ENCODE data around the gene C1QTNF4.
A peak's percentile ranks its signal among the peaks of the same experiment; 100 is the strongest.
"Not testable (repeated sequence)": the region's sequence is repeated elsewhere in the genome, so short reads cannot be mapped to it uniquely, and the experiment has no call there.

C1QTNF4 gene

DNA sequence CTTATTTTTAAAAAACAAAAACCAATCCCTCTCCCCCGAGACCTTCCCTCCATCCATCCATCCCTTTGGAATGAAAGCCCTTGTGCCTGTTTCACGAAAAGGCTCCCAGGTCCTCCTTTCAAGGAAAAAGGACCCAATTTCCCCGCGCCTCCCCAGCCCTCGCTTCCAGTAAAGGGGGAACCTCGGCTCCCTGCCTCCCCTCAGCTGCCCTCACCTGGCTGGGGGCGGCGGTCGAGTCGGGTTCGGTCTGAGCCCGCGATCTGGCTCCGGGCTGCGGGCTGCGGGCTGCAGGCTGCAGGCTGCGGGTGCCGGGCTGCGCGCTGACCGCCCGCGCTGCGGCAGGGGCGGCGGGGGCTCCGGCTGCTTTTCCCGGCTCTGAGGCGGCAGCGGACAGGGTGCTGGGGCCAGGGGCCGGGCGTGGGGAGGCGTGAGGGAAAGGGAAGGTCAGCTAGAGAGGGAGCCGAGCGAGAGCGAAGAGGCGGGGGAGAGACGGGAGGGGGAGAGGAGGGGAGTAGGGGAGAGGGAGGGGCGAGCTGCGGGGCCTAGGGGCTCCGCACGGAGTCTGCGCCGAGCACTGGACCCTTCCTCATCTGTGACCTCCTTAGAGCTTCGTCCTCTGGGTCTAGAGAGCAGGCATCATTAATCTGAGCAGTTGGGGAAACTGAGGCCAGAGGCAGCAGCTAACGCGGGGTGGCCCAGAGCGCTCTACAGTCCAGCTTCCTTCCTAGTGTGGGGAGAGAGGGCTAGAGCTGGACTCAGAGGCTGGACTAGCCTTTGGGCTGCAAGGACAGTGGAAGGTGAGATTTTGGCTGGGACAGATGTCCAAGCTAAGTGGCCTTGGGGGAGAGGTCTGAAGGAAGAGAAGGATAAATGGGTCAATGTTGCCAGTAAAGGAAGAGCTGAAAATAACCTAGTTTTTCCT lies at the start of gene C1QTNF4:
Gene C1QTNF4, minus strand, starts transcription at position 478 of the 922 bp plus-strand sequence. CDS start 3,601 bp downstream, outside the sequence.
- no peak for DNase-seq
- no peak for ATAC-seq

GRCh38 chr11:47642099-47642855 lies 48.1 kb upstream of the C1QTNF4 start, which contains the start of gene MTCH2:
MTCH2 (minus strand) TSS chr11:47642559; CDS start chr11:47642465, 94 bp downstream.
- DNase-seq = peak; percentile 97
- ATAC-seq = peak; percentile 96

DNA sequence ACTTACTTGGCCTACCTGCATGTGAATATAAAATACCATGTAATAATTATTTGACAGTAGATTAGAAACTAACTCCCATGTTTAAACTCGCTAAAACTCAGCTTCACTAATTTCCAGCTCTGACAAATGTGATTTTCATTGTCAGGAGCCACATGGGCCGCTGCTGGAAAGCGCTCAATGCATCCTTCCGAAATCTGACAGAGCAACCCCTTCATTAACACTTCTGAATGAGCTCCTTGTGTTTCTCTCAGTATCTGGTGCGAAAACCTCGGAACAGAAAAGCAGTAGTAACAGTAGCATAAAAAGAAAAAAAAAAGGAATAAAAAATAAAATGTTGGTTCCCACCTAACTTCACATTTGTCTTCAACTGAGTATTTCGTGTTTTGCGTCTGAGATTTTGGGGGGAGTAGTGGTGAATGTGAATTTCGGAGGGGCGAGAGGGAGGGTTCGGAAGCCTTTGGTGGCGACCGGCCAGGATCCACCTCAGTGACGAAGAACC lies 47.4 kb upstream of the C1QTNF4 start:
- no peak for ATAC-seq
- no peak for DNase-seq

DNA sequence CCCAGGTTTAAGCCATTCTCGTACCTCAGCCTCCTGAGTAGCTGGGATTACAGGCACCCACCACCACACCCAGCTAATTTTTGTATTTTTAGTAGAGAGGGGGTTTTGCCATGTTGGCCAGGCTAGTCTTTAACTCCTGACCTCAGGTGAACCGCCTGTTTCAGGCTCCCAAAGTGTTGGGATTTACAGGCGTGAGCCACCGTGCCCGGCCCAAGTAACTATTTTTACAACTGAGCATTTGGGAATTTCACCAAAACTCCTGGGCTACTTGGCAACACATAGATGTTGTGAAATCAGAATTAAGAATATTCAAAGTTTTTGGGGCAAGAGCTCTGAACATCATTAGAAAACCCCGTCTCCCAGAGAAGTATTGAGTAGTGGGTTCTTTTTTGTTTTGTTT lies 46.3 kb upstream of the C1QTNF4 start:
- not testable (repeated sequence) for DNase-seq, ATAC-seq

GRCh38 chr11:47636331-47636730 lies 42.1 kb upstream of the C1QTNF4 start:
- not testable (repeated sequence) for DNase-seq, ATAC-seq

DNA sequence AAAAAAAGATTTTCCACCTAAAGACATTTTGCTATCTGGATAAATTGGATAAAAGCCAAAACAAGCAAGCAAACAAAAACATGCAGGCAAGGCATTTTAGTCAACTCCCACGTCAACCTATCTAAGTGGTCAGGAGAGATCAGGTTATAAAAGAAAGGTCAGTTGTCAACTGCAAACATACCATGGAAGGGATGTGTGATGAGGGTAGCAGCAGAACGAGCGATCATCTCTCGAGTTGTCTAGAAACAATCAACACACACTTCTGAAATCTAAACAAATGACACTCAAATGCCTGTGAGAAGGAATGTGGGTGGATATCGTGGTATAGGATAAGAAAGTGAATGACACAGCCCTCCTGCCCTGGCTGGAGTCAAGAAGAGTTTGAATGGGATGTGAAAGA lies 37.3 kb upstream of the C1QTNF4 start:
- DNase-seq = no peak
- ATAC-seq = no peak

DNA sequence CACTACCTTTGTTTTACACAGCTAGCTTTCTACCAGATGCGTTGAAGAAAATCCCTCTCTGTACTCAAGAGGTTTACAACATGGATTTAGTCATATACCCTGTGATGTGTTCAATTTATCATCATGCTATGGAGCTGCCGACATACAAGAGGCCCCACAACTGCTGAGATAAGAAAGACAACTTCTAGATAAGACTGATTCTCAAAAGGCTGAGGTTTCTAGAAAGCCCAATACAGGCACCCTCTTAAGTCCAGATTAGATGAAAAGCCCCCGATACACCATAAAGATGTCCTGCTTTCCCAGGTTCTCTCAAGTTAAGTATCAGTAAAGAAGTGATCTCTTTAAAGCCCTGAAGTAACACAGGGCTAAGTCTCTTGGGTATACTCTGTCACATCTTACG lies 33.8 kb upstream of the C1QTNF4 start:
- DNase-seq (no peak), ATAC-seq (no peak)

GRCh38 chr11:47626234-47626633 lies 32.0 kb upstream of the C1QTNF4 start:
- DNase-seq (no peak), ATAC-seq (no peak)

GRCh38 chr11:47620836-47621378 lies 26.7 kb upstream of the C1QTNF4 start:
- DNase-seq (no peak), ATAC-seq (no peak)

DNA sequence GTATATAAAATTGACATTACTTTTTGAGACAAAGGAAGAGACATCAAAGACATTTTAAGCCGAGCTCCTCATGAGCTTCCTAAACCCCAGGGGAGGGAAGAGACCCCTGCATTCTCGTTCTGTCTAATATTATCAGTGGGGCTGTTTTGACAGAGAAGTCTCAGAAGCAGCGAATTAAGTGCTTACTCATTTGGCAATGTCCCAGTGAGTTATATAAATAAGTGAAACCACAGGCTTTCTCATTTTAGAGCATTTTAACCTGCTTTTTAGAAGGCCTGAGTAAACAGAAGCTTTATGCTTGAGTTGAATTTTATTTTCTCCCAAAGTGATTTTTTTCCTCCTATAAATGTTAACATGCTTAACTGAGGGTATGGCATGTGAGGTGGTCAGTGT lies 23.2 kb upstream of the C1QTNF4 start:
- DNase-seq (no peak), ATAC-seq (no peak)

GRCh38 chr11:47616726-47617416 lies 22.7 kb upstream of the C1QTNF4 start:
- DNase-seq (no peak), ATAC-seq (no peak)

- ATAC-seq = no peak
- DNase-seq = no peak
Measured at GRCh38 chr11:47615249-47615648, 21.0 kb upstream of the C1QTNF4 start.

DNA sequence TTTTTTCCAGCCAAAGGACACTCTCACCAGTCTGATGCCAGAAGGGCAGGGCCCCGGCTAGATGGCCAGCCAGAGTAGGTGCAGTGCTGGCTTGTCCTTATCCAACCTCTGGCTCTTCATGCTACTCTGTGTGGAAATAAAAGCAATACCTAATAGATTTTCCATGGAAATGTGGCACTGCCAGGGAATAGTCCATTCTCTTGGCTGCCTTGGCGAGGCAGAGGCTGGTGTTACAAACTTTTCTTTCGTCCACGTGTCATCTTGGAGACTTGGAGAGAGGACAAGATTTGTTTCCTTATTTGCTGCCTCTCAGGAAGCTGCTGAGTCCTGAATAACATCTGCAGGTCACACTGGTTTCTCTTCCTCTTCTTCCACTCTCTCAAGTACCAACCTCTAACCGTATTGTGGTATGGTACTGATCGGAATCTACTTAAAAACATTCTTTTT lies 17.2 kb upstream of the C1QTNF4 start:
- DNase-seq = no peak

GRCh38 chr11:47609675-47610074 lies 15.5 kb upstream of the C1QTNF4 start:
- ATAC-seq (no peak), DNase-seq (no peak)

More for the DNA sequence above, 17.2 kb upstream of the C1QTNF4 start:
- ATAC-seq = no peak

GRCh38 chr11:47607380-47607779 lies 13.2 kb upstream of the C1QTNF4 start:
- no peak for DNase-seq
- ATAC-seq = no peak

- ATAC-seq (no peak), DNase-seq (no peak)
Measured at GRCh38 chr11:47606731-47607130, 12.5 kb upstream of the C1QTNF4 start.

DNA sequence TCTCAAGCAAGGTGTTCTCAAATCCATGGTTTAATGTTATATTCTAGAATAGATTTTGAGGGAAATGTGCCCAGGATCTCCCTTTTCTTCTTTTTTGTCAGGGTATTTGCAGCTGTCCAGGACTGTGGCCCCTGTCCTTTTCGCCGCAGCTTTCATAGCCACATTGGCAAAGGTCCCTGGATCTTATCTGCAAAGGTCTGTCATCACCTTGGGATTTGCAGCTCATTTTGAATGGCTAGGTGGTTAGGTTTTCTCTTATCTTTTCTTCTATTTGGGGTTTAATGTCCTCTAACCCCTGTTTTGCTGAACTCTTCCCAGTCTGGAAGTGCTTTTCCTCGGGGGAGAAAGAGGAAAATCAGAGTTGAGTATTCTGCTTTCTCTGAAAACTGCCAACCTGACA lies 11.7 kb upstream of the C1QTNF4 start:
- no peak for DNase-seq
- no peak for ATAC-seq

DNA sequence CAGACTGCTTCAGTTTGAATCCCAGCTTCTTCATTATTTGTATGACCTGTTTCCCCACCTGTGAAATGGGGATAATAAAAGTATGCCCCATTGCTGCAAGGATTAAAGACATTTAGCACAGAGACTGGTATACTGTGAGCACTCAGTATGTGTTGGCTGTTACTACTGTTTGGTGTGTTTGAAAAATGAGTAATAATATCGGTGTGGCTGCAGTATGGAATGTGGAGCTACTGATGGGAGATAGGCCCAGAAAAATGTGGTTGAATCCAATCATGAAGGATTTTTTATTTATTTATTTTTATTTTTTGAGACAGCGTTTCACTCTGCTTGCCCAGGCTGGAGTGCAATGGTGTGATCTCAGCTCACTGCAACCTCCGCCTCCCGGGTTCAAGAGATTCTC lies 9.1 kb upstream of the C1QTNF4 start:
- ATAC-seq (no peak), DNase-seq (no peak)

DNA sequence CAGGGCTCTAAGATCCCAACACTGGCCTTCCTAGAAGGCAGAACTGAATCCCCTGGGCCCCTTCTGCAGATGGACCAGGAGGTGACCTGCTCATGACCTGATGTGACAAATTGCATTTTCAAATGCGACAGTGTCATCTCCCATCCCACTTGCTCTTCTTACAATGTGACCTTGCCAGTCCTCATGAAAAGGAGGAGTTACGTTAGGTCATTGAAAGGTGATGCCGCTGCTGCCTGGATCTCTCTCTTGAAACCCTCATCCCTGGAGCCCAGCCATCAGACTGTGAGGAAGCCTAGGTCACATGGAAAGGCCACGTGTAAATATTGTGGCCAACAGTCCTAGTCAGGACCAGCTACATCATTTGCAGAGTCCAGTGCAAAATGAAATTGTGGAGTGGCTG lies 5.7 kb upstream of the C1QTNF4 start:
- DNase-seq (no peak), ATAC-seq (no peak)

DNA sequence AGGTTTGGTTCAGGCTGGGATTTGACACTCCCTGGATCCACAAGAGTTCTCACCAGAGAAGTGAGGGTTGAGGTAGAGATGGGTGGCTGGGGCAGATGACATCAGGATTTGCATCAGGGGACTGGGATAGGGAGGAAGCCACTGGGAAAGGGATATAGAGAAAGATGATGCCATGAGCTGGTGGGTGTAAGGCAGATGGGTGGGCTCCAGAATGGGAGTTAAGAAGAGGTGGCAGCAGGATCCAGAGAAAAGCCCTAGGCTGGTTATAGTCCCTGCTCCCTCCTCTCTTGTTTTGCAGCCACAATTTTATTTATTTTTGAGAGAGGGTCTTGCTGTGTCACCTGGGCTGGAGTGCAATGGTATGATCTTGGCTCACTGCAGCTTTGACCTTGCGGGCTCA lies 1.8 kb upstream of the C1QTNF4 start:
- no peak for DNase-seq
- no peak for ATAC-seq

DNA sequence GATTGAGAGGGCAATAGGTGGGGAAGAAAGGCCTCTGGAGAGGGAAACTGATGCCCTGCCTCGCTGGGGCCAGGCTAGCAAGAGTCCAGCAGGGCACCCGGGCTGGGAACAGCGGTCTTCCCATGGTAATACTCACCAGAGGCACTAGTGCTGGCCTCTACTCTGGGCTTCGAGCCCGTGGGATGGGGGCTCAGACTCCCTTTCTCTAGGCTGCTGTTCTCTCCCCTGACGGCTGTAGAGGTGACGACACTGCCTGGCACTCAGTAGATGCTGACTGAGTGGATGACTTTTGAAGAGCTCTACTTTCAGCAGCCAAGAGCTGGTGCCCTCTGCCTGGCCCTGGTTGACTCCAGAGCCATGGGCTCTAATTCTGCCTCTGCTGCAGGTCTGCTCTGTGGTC lies 818 bp upstream of the C1QTNF4 start:
- ATAC-seq (no peak), DNase-seq (no peak)

GRCh38 chr11:47593492-47593933 lies 698 bp downstream of the C1QTNF4 start:
- no peak for DNase-seq
- no peak for ATAC-seq
